ENCODE results near the gene ATP2A3. TPM values are rescaled to one million over a fixed set of nuclear protein-coding genes. Genes with fewer than 3 reads are reported as not detected.

ATP2A3 gene
- total RNA-seq, 1 experiment from 2014 or later: 13.3 TPM

DNA sequence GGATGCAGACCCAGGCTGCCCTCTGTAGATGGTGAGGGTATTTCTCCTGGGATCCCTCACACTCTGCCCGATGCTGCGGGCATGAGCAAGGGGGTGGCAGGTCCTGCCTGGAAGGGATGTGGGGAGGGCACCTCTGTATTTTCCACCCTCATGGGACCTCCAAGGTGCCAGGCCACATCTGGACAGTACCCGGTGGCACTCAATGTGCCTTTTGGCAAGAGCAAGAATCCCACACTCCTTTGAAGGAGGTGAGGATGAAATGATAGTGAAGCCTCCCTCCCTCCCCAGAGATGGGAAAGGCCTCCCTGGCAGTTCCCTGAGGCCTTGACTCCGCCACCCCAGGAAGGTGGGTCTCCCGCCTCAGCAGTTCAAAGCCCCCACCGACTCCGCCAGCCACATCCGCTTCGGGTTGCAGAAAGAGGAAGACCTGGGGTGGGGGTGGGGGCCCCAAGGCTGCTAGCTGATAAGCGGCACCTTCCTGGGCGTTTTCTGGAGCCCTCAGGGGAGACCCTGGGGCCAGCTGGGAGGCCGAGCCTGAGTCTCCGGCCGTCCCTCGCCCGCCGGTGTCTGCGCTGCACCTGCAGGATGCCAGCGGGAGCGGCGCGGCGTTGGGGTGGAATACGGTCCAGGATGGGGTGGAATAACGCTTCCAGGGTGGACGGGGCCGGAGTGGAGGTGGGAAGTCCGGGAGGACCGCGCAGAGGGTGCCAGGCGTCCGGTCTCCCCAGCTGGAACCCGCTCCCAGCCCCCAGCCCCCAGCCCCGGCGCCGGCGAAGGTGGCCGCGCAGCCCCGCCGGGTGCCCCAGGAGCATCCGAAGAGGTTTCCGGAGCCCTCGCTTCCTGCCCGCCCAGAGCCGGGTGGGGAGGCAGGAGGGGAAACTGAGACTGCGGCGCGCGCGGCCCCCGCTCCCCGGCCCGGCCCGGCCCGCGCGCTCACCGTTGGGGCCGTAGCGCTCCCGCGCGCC is 718 bp downstream of the ATP2A3 start:
- Mint-ChIP-seq H3K4me3 (peak overlapping the region; percentile 57 to 73), H3K9me3 (no peaks in the 10 kb centered on the region), H3K36me3 (ENCODE audit: insufficient read depth in 1 of 3, low read depth in 3 of 3) (no peaks in the 10 kb centered on the region), H3K27me3 (ENCODE audit: low read depth) (peaks cover 34% of the 10 kb centered on the region), H3K27ac (no peak overlapping the region), H3K4me1 (peaks cover 27 to 32% of the 10 kb centered on the region in 2 experiments)
- WGBS (ENCODE audit: extremely low coverage, insufficient read length, low lambda C conversion rate): no CpG with 5 or more reads among the region's 64 CpGs
- Histone ChIP-seq H3K23me2 (ENCODE audit: insufficient read length, low read depth, low read length, poor library complexity, severe bottlenecking) (peaks cover 3% of the 10 kb centered on the region), H3K4ac (ENCODE audit: low read depth, low read length) (no peak overlapping the region), H3K4me1 (ENCODE audit: insufficient read depth, low read length) (peaks cover 3% of the 10 kb centered on the region; the same call in 1 of the 2 replicates), H3K56ac (ENCODE audit: insufficient read length, low read depth, low read length) (no peak overlapping the region), H3K9ac (ENCODE audit: extremely low read depth, insufficient read length, low read length) (no peak overlapping the region), H2BK12ac (ENCODE audit: insufficient read length, low read depth, low read length) (no peak overlapping the region), H3K18ac (ENCODE audit: insufficient read length, low read depth, low read length) (no peak overlapping the region), H3K9me3 (ENCODE audit: control insufficient read depth, low read depth, low read length) (no peaks in the 10 kb centered on the region), H3K4me2 (ENCODE audit: insufficient read depth, insufficient read length, low read length) (peak overlapping the region; percentile 42), H2BK5ac (ENCODE audit: insufficient read length, low read length) (no peak overlapping the region), H3K27me3 (ENCODE audit: insufficient read depth, low read length) (no peaks in the 10 kb centered on the region; the same call in 1 of the 2 replicates), H3T11ph (ENCODE audit: low read length) (no peak overlapping the region), H4K8ac (replicated peaks; ENCODE audit: insufficient read length, low read depth, low read length) (no peak overlapping the region), H4K91ac (ENCODE audit: insufficient read length, low read depth, low read length) (no peak overlapping the region), H2BK20ac (ENCODE audit: low read depth, low read length, poor library complexity, severe bottlenecking) (no peak overlapping the region), H2BK120ac (ENCODE audit: low read depth, low read length, poor library complexity, severe bottlenecking) (no peak overlapping the region), H4K5ac (ENCODE audit: insufficient read length, low read depth, low read length) (no peak overlapping the region), H2AFZ (ENCODE audit: low read length) (no peak overlapping the region), H3K14ac (ENCODE audit: insufficient read depth, low read length) (no peak overlapping the region), H3K79me2 (ENCODE audit: insufficient read depth, low read length) (no peaks in the 10 kb centered on the region), H3K23ac (ENCODE audit: insufficient read length, low read depth, low read length) (no peak overlapping the region), H2AK5ac (ENCODE audit: insufficient read length, low read length) (no peak overlapping the region), H2BK15ac (ENCODE audit: low read depth, low read length) (no peak overlapping the region), H3K27ac (ENCODE audit: insufficient read length, low read depth, low read length) (no peak overlapping the region), H4K20me1 (ENCODE audit: control insufficient read depth, insufficient read depth, insufficient read length) (no peaks in the 10 kb centered on the region), H3K79me1 (ENCODE audit: insufficient read depth, low read depth, low read length, poor library complexity, severe bottlenecking) (no peaks in the 10 kb centered on the region)
- no peak for DNase-seq
- TF ChIP-seq, protein P1, sequence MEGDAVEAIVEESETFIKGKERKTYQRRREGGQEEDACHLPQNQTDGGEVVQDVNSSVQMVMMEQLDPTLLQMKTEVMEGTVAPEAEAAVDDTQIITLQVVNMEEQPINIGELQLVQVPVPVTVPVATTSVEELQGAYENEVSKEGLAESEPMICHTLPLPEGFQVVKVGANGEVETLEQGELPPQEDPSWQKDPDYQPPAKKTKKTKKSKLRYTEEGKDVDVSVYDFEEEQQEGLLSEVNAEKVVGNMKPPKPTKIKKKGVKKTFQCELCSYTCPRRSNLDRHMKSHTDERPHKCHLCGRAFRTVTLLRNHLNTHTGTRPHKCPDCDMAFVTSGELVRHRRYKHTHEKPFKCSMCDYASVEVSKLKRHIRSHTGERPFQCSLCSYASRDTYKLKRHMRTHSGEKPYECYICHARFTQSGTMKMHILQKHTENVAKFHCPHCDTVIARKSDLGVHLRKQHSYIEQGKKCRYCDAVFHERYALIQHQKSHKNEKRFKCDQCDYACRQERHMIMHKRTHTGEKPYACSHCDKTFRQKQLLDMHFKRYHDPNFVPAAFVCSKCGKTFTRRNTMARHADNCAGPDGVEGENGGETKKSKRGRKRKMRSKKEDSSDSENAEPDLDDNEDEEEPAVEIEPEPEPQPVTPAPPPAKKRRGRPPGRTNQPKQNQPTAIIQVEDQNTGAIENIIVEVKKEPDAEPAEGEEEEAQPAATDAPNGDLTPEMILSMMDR (conservative IDR thresholded peaks at IDR 0.05): no peak

Data from H9 (cell line).